Muscle of leg (tissue), 11 donors: Measurements from ENCODE around the gene AFG1L. TPM values are rescaled to one million over a fixed set of nuclear protein-coding genes. Genes with fewer than 3 reads are reported as not detected.
A peak's percentile ranks its signal among the peaks of the same experiment; 100 is the strongest.
"Not testable (repeated sequence)": the region's sequence is repeated elsewhere in the genome, so short reads cannot be mapped to it uniquely, and the experiment has no call there.

Source experiments
- DNase-seq: peaks from one replicate; pipeline ENCODE4 v3.0.0; 2013
- H3K27ac ChIP-seq: one replicate; pipeline ENCODE4 v1.5.1; 2013; ENCODE audit warnings: mild to moderate bottlenecking, low read length, control low read depth
- H3K27me3 ChIP-seq: one replicate; pipeline ENCODE4 v1.6.1; 2013; ENCODE audit warnings: low read length; ENCODE audit not compliant: control insufficient read depth, insufficient read depth
- H3K36me3 ChIP-seq: one replicate; pipeline ENCODE4 v1.6.1; 2013; ENCODE audit warnings: low read length; ENCODE audit not compliant: control insufficient read depth, insufficient read depth
- H3K4me1 ChIP-seq: one replicate; pipeline ENCODE4 v1.6.1; 2013; ENCODE audit warnings: low read length; ENCODE audit not compliant: control insufficient read depth, insufficient read depth
- H3K4me3 ChIP-seq: one replicate; pipeline ENCODE4 v1.5.1; 2013; ENCODE audit warnings: low read length, control low read depth
- H3K9me3 ChIP-seq: replicated peaks from 2 replicates; pipeline ENCODE4 v1.6.1; 2013; ENCODE audit warnings: low read depth, low read length; ENCODE audit not compliant: control insufficient read depth
- WGBS: methylation state at CpG from one replicate; pipeline ENCODE4 v1.1.5; 2013; ENCODE audit warnings: missing lambda C conversion rate; ENCODE audit not compliant: insufficient coverage; 5-methylcytosine and 5-hydroxymethylcytosine counted together
- polyA plus RNA-seq, 8 donors: library from polyadenylated mRNA; unstranded; fragments of 120-200 nt; gene quantifications; one replicate each; pipeline versions ENCODE4 v1.2.1 to v1.2.3, GENCODE V29; 2013; ENCODE audit warnings: inconsistent platforms in 1 of 8, low replicate concordance in 1 of 8; ENCODE audit not compliant: insufficient read length in 8 of 8, insufficient read depth in 1 of 8
- total RNA-seq: library from RNA; stranded (reverse); fragments of 120-200 nt; gene quantifications from one replicate; pipeline ENCODE4 v1.2.4, GENCODE V29; 2013

AFG1L gene
- total and polyA plus RNA-seq, 9 donors, result 3.9 to 7.2 (median 5.1) TPM

DNA sequence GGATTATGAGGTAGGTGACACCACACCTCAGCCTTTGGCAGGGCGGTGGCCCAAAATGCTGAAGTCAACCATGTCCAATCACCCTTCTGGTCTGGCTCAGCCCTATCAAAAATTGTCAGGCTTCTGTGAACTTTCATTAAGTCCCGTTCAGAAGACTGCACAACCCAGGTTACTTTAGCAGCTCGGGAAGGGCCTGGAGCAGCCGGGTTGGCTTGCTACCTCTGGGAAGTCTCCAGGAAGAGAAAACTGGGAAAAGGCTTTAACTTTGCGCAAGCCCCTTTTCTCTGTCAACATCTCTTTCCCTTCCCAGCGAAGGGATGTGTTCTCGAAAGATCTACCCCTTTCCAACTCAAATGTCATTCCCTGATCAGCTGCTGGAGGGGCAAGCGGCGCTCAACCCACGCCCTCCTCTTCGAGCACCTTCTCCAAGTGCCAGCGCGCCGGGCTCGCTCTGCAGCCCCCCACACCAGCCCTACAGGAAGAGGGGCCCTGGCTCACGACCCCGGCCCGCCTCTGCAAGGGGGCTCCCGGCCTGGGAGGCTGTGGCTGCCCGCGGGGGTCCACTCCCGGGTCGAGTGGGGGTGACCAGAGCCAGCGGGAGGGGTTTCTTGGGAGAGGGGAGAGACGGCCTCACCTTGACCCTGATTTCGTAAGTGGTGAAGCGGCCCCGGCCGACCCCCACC is 34.6 kb upstream of the AFG1L start:
- no peaks in the 10 kb centered on the region for H3K27me3 ChIP-seq
- WGBS, result 0% methylated on average over 26 of the region's 29 CpGs
- H3K4me1 ChIP-seq, result peaks cover 9% of the 10 kb centered on the region
- H3K9me3 ChIP-seq, result no peaks in the 10 kb centered on the region
- peaks cover 4% of the 10 kb centered on the region for H3K36me3 ChIP-seq
- H3K4me3 ChIP-seq, result peak overlapping the region; percentile 99
- H3K27ac ChIP-seq, result peak overlapping the region; percentile 99
- DNase-seq, result peak; percentile 87

DNA sequence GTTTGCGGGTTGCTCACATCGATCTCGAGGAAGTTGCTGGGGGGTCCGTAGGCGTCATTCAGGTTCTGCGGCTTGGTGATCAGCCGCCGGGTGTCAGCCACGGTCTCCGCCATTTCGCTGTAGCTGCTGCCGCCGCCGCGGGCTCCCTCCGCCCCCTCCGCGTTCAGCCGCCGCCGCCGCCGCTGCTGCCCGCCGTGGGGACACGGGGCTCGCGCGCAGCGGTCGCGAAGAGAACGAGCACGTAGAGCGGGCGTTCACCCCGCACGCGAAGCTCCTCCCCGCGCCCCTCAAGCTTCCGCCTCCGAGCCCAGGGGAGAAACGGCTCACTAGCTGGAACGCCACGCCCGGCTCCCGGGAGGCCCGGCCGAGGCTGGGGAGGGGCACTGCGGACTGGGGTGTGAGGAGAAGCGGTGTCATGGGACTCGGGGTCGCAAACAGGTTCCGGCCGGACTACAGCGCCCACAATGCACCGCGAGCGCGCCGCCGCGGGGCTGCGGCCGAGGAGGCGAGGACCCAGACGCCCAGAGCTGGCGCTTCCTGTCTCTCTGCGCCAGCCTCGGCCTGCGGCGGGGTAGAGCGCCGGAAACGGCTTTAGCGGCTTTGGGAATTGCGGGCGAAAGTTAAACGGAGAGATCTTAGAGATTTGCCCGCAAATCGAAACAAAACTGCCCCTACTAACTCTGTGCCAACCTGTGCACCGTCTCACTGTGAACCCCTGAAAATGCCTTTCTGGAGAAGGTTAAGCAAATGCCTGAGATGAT is 33.9 kb upstream of the AFG1L start, which contains the start of gene SNX3:
Gene SNX3 (minus strand): TSS at position 232 of the 761 bp plus-strand sequence. CDS start 119 bp downstream, at position 113.
- Histone ChIP-seq H3K9me3 (no peaks in the 10 kb centered on the region), H3K4me1 (peaks cover 9% of the 10 kb centered on the region), H3K27me3 (no peaks in the 10 kb centered on the region), H3K36me3 (peaks cover 3% of the 10 kb centered on the region), H3K27ac (peak within 1 kb of the TSS; percentile 99), H3K4me3 (peak within 1 kb of the TSS; percentile 99)
- DNase-seq, result peak; percentile 97
- under 1% methylated on average over 71 of the region's 83 CpGs for WGBS

DNA sequence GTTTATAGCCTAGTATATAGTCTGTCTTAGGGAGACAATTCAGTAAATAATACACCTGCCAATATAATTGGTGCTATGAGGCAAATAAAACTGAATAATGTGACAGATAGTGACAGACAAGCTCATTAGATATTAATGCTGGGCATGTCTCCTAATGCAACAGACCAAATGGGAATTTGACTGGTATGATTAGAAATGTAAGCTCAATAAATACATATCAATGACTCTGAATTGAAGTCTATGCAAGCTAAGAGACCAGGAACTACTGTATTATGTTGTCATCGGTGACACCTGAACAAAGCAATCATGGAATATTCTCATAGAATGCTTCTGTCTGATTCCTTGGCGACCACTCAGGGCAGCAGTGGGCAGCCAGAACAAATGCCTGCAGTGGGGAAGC is 31.5 kb upstream of the AFG1L start:
- DNase-seq, result no peak
- H3K27ac ChIP-seq, result no peak overlapping the region
- H3K9me3 ChIP-seq, result no peaks in the 10 kb centered on the region
- 63% methylated on average over 1 of the region's 2 CpGs for WGBS
- H3K4me1 ChIP-seq, result peaks cover 9% of the 10 kb centered on the region
- no peaks in the 10 kb centered on the region for H3K27me3 ChIP-seq
- no peak overlapping the region for H3K4me3 ChIP-seq
- no peaks in the 10 kb centered on the region for H3K36me3 ChIP-seq

DNA sequence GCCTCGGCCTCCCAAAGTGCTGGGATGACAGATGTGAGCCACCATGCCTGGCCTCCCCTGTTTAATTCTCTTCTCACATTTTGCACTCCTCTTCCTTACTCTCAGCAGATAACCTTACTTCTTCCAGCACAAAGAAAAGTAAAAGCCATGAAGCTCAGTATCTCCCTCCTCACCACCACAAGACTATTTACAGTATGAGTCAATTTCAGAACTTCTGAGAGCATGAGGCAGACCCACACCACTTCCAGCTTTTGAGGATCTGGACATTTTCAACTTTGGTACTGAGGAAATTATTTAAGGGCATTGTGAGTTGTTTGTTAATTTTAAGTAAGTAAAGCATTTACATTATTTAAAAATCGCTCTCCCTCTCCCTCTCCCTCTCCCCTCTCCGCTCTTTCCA is 26.0 kb upstream of the AFG1L start:
- no peak overlapping the region for H3K4me3 ChIP-seq
- no peaks in the 10 kb centered on the region for H3K27me3 ChIP-seq
- no peak for DNase-seq
- no peaks in the 10 kb centered on the region for H3K36me3 ChIP-seq
- H3K9me3 ChIP-seq, result no peaks in the 10 kb centered on the region
- no peak overlapping the region for H3K27ac ChIP-seq
- 70% methylated on average over 3 of the region's 3 CpGs for WGBS
- no peaks in the 10 kb centered on the region for H3K4me1 ChIP-seq

DNA sequence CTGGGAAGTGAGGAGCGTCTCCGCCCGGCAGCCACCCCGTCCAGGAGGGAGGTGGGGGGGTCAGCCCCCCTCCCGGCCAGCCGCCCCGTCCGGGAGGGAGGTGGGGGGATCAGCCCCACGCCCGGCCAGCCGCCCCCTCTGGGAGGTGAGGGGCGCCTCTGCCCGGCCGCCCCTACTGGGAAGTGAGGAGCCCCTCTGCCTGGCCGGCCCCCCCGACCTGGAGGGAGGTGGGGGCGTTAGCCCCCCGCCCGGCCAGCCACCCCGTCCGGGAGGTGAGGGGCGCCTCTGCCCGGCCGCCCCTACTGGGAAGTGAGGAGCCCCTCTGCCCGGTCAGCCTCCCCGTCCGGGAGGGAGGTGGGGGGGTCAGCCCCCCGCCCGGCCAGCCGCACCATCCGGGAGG is 24.9 kb upstream of the AFG1L start:
- H3K27me3 ChIP-seq, H3K27ac ChIP-seq, H3K9me3 ChIP-seq, H3K4me3 ChIP-seq, H3K4me1 ChIP-seq, H3K36me3 ChIP-seq, DNase-seq: not testable (repeated sequence)
- WGBS, result 96% methylated on average over 11 of the region's 31 CpGs

DNA sequence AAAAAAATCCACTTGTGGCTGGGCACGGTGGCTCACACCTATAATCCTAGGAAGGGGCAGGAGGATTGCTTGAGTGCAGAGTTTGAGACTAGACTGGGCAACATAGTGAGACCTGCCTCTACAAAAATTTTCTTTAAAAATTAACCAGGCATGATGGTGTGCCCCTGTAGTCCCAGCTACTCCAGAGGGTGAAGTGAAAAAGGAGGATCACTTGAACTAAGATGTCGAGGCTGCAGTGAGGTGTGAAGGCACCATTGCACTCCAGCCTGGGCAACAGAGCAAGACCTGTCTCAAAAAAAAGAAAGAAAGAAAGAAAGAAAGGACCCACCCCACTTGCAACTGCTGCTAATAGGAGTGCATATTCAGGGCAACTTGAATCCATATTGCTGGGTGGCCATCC is 20.3 kb upstream of the AFG1L start:
- Histone ChIP-seq H3K27me3 (no peaks in the 10 kb centered on the region), H3K4me1 (no peaks in the 10 kb centered on the region), H3K4me3 (no peak overlapping the region), H3K36me3 (no peaks in the 10 kb centered on the region), H3K27ac (no peak overlapping the region), H3K9me3 (no peaks in the 10 kb centered on the region)
- WGBS, result 80% methylated on average over 1 of the region's 2 CpGs
- DNase-seq, result no peak

DNA sequence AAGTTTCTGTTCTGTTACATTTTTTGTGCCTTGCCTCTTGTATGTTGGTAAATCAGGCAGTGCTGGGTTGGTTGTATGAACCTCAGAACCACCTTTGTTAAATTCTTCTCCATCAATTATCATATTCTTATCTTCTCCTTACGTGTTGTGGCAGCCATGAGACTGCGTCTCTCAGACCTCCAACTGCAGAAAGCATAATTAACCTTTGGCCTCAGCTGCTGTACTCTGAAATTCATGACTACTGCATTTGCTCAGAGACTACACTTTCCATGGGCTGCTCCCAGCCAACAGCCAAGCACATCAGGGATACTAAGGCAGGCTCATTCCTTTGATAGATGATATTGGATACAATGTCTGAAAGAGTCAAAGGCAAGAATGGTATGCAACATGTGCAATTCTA is 18.9 kb upstream of the AFG1L start:
- no peak overlapping the region for H3K4me3 ChIP-seq
- H3K27ac ChIP-seq, result no peak overlapping the region
- no peaks in the 10 kb centered on the region for H3K36me3 ChIP-seq
- no peak for DNase-seq
- 63% methylated on average over 2 of the region's 2 CpGs for WGBS
- no peaks in the 10 kb centered on the region for H3K9me3 ChIP-seq
- H3K4me1 ChIP-seq, result no peaks in the 10 kb centered on the region
- H3K27me3 ChIP-seq, result no peaks in the 10 kb centered on the region

DNA sequence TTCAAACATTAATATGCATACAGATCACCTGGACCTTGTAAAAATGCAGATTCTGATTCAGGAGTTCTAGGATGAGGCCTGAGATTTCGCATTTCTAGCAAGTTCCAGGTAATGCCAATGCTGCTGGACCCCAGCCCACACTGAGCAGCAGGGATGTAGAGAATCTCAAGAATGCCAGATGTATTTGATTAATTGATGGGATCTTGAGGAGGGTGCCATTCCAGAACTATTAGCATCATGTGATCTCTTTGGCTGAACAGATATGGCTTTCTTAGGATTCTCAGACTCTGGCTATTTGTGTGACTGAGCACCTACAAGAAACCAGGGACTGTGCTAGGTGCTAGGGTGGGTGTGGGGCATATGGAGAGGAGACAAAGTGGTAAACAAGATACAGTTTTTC is 17.6 kb upstream of the AFG1L start:
- Histone ChIP-seq H3K4me3 (no peak overlapping the region), H3K9me3 (no peaks in the 10 kb centered on the region), H3K4me1 (no peaks in the 10 kb centered on the region), H3K27ac (no peak overlapping the region), H3K36me3 (no peaks in the 10 kb centered on the region), H3K27me3 (no peaks in the 10 kb centered on the region)
- no peak for DNase-seq
- WGBS, result 100% methylated on average over 1 of the region's 1 CpG

DNA sequence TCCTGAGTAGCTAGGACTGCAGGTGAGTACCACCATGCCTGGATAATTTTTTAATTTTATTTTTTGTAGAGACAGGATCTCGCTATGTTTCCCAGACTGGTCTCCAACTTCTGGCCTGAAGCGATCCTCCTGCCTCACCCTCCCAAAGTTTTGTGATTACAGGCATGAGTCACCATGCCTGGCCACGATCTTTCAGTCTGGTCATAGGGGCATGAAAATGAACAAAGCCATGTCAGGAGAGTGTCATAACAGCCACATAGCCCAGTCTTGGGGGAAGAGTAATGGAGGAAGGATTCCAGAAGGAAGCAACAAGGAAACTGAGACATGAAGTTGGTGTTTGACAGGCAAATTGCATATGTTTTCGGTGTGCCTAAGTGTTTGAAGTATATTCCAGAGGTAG is 17.0 kb upstream of the AFG1L start:
- Histone ChIP-seq H3K27ac (no peak overlapping the region), H3K4me1 (no peaks in the 10 kb centered on the region), H3K4me3 (no peak overlapping the region), H3K36me3 (no peaks in the 10 kb centered on the region), H3K27me3 (no peaks in the 10 kb centered on the region), H3K9me3 (no peaks in the 10 kb centered on the region)
- 88% methylated on average over 3 of the region's 4 CpGs for WGBS
- DNase-seq, result no peak

DNA sequence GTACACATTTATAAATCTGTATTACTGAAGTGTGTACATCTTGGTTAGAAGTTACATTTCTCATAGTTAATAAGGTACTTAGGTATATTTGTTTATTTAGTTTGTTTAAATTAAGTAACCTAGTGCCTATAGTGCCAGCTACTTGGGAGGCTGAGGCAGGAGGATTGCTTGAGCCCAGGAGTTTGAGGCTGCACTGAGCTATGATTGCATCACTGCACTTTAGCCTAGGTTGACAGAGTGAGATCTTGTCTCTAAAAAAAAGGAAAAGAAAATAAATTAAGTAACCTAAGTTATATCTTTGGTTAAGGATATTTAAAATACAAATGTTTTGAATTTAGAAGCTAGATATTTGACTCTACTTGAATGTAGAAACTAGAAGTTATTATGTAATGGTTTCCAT is 9.5 kb upstream of the AFG1L start:
- Histone ChIP-seq H3K4me3 (no peak overlapping the region), H3K36me3 (no peaks in the 10 kb centered on the region)

More for the DNA sequence above, 9.5 kb upstream of the AFG1L start:
- Histone ChIP-seq H3K9me3 (no peaks in the 10 kb centered on the region), H3K27ac (no peak overlapping the region), H3K27me3 (no peaks in the 10 kb centered on the region), H3K4me1 (no peaks in the 10 kb centered on the region)
- no peak for DNase-seq
